Erythroblast (primary cell): Measurements from ENCODE around the gene CD300LD.
A peak's percentile ranks its signal among the peaks of the same experiment; 100 is the strongest.

ENCODE experiments used
- DNase-seq, 2 experiments: peaks; one replicate each; lab custom pipeline; 2025; lab: John Stamatoyannopoulos, UW
- GATA1 ChIP-seq: IDR thresholded peaks from 2 replicates; pipeline ENCODE4 v1.6.1; 2011; ENCODE audit warnings: low read depth, mild to moderate bottlenecking, control low read depth, low read length, moderate library complexity
- POLR2A ChIP-seq: IDR thresholded peaks from 2 replicates; pipeline ENCODE4 v1.6.1; 2011; ENCODE audit warnings: mild to moderate bottlenecking, low read length

The CD300LD gene

DNA sequence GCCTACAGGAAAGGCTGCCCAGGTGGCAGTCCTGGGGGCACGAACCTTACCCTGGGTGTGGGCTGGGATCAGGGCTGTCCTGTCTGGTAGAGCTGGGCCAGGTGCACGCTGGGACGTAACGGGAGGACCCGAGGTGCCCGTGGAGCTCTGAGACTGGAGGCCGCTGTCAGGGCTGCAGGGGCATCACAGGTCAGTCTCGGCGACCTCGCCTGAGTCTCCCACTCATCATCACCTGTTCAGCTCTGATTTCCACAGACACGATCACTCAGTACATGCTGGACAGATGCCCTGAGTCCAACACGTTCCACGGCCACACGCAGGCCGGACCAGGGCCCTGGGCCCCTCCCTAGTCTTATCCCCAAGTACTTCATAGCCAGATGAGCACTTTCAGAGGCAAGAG, 41.5 kb downstream of the CD300LD start:
- TF ChIP-seq POLR2A = no peak
- no peak for TF ChIP-seq GATA1
- no peak for DNase-seq

DNA sequence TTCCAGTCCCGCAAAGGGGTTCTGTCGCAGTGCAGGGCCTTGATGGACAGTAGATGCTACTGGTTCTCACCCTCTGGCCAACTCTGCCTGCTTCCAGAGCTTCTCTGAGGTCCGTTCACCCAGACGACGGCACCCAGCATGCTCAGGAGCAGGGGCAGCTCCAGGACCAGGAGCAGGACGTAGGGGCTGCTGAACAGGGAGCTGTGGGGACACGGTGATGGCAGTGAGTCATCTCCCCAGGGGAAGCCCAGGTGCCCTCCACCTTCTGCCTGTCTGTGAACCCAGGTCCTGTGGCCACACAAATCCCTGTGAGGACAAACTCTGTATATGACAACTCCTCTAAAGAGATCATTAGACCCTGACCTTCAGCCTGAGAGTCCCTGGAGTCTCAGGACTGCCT, 42.7 kb downstream of the CD300LD start:
- TF ChIP-seq GATA1 (no peak), POLR2A (no peak)
- DNase-seq = no peak

- DNase-seq = no peak
- TF ChIP-seq POLR2A = no peak
- TF ChIP-seq GATA1 = no peak
These were observed 44.3 kb downstream of the CD300LD start for GRCh38 chr17:74547736-74548135.

DNA sequence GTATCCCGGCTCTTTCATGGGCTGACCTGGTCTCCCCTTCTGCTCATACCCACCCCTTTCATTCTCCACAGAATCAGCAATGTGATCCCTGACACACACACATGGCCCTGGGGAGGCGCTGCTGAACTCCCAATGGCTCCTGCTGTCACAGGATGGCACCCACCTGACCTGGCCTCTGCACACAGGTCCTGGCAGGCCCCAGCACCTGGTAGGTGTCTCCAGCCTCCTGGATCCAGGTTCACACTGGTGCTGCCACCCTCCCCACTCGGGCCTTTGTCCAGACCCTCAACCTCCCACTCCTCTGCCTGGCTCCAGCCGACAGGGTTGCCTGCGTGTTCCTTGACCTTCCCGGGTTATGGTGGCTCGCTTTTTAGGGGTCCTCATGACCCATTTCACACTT, 44.8 kb downstream of the CD300LD start:
- TF ChIP-seq GATA1 (no peak), POLR2A (no peak)
- DNase-seq = no peak

- TF ChIP-seq POLR2A (no peak), GATA1 (no peak)
- no peak for DNase-seq
These were observed 45.5 kb downstream of the CD300LD start for GRCh38 chr17:74546586-74546985.

DNA sequence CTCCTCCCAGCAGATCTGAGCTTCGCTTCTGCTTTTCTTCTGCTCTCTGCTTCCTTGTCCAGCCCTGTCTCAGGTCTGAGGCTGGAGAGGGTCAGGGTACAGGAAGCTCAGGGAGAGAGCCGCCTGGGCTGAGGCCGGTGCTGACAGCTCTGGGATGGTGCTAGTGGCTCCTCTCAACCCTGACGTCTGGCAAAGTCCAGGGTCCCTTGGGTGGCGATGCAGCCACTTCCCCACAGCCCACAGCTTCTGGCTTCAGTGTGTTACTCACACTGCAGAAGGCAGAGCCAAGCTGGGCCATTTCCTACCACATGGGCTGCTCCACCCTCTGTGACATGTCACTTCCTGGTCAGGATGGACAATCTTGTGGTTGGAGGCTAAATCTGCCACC, 46.2 kb downstream of the CD300LD start, which contains the start of gene CD300C:
CD300C (minus strand) TSS at position 273 of the 388 bp plus-strand sequence. CDS start 333 bp downstream, outside the sequence.
- peak in 1 of 2 experiments; percentile 7 for DNase-seq
- TF ChIP-seq GATA1 (no peak), POLR2A (no peak)

DNA sequence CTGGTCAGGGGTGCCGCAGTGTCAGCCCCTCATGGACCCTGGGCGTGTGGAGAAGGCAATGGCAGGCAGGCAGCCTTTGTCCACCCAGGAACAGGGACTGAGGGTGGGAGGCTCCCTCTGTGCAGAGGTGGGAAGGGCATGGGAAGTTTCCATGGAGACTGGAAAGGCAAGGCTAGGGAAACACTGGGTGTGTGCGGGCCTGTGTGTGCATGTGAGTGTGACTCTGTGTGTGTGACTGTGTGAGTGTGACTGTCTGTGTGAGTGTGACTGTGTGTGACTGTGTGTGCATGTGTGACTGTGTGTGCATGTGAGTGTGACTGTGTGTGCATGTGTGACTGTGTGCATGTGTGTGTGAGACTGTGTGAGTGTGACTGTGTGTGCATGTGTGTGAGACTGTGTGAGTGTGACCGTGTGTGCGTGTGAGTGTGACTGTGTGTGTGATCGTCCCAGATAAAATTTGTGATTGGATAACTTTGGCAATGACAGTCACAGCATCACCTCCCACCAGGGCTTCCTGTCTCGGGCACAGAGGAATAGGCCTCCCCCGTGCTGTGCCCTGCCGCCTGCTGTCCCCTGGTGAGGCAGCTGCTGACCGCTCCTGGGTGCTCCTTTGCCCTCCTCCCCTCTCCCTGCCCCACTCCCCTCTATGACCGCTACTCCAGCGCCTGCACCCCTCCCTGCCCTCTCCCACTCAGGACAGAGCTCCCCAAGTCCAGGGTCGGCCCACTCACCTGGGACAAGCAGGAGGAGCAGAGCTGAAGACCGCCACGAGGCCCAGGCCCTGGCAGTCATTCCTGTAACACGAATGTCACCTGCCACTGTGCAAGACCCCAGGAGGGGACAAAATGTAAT, 46.9 kb downstream of the CD300LD start:
- no peak for DNase-seq
- TF ChIP-seq POLR2A (no peak), GATA1 (no peak)

GRCh38 chr17:74543891-74544760, 48.0 kb downstream of the CD300LD start:
- TF ChIP-seq POLR2A (no peak), GATA1 (no peak)
- no peak for DNase-seq

DNA sequence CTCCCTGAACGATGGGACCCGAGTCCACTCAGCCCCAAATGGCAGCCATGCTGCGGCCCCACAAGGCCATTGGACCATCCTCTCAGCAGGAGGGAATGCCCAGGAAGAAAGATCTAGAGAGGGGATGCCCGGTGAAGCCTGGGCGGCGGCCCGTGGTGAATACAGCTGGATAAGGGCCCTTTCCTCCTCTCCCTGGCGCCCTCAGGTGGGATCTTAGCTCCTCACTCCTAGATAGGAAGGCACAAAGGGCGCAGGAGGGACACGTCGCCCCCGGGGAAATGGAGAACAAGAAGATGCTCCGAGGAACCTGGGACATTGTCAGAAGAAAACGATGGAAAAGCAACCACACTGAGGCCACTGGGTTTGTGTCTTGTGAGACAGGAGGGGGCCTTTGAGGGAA, 48.7 kb downstream of the CD300LD start:
- TF ChIP-seq POLR2A (no peak), GATA1 (no peak)
- no peak for DNase-seq

DNA sequence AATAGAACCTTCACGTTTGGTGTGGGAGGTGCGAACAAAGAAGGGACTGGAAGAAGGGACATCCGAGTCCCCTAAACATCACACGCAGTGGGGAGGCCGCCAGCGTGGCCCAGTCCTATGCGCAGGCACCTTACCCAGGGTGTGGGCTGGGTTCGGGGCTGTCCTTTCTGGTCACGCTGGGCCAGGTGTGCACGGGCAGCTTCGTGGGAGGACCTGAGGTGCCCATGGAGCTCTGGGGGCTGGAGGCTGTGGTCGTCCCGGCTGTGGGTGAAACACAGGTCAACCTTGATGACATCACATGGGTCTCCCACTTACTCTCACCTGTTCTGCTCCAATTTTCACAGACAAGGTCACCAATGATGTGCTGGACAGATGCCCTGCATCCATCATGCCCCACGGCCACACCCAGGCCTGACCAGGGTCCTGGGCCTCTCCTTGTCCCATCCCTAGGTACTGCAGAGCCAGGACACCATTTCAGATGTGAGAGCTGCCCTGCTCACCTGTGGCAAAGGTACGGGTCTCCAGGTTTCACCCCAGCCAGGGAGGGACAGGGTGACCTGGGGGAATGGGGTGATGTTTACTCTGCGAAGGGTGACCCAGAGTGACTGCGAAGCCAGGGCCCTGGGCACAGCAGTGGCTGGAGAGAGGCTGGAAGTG, 49.2 kb downstream of the CD300LD start:
- no peak for DNase-seq
- TF ChIP-seq POLR2A (no peak), GATA1 (no peak)

DNA sequence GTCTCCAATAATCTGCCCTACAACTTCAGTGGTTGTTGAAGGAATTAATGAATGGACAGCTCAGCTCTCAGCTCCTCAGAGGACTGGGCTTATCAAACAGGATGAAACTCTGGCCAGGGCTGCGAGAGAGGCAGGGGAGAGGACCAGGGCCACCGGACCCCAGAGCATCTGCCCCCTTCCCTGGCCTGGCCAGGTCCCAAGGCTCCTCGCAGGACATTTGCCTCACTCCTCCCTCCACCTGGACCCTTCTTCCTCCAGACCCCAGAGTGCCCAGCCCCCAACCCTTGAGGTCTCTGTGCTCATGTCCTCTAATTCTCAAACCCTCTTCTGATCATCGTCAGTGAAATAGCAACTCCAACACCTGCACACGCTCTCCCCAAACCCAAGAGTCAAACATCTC, 49.9 kb downstream of the CD300LD start:
- no peak for TF ChIP-seq GATA1
- TF ChIP-seq POLR2A = no peak
- DNase-seq = no peak

DNA sequence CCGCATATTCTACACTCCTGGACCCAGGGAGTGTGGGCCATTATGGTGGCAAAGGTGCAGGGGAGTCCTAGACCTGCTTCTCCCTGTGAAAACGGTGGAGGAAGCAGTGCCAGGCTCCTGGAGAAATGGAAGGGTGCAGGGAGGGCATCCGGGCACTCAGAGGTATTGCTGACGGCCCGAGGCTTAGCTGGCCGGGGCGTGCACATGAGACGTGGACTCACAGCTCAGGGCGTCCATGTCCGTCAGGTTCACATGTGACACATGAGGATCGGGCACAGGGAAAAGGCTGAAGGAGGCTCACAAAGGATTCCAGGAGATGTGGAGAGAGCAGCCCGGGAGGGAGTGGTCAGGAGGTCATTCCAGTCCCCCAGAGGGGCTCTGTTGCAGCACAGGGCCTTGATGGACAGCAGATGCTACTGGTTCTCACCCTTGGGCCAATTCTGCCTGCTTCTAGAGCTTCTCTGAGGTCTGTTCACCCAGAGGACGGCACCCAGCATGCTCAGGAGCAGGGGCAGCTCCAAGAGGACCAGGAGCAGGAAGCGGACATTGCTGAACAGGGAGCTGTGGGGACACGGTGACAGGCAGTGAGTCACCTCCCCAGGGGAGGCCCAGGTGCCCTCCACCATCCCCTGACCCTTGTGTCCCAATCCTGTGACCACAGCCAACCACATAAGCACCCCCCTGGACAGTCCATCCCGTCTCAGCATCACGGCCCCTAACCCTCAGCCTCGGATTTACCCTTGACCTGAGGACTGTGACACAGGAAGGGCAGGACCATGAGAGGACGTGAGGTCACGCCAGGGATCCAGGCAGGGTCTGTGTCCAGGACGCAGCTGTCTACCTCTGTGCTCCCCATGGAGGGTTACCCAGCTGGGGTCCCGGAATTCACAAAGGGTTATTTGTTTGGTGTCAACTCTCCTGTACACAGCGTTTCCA, 50.6 kb downstream of the CD300LD start:
- DNase-seq = no peak

More for the DNA sequence above, 50.6 kb downstream of the CD300LD start:
- TF ChIP-seq POLR2A (no peak), GATA1 (no peak)
